Measurements from ENCODE around the gene POU3F4. TPM values are rescaled to one million over a fixed set of nuclear protein-coding genes. Genes with fewer than 3 reads are reported as not detected.

Gene POU3F4
- total RNA-seq, 3 donors from 2014 or later, result not detected

DNA sequence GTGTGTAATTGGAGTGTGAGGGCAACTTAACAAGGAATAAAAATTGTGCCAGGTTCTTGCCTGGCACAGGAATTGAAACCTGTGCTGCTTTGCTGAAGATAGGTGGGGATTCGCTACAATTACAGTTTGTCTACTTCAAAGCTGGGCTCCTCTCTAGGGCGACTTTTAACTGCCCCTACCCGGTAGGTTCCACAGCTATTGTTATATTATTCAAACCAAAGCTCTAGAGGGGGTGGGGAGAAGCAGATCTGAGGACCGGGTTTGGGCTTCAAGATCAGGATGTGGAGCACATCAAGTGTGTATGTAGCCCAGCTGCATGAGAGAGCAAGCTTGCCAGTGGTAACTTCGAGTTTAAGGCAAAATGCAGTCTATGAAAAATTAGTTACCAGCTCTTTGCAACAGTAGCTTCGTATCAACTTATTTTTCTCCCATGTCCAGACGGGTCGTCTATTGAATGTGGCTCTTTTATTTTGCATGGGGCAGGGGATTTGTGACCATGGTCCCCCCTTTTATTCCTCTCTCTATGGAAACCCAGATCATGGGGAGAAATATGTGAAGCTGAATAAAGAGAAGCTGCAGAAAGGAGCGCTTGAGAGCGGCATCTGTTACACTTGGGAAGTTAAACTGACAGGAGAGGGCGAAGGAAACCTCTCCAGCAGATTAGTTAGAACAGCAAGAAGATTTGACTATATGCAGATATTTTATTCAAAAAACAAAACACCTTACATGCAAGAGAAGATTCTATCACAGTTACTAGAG lies 3.2 kb upstream of the POU3F4 start:
- H3K9me3 ChIP-seq, result no peaks in the 10 kb centered on the region
- intact Hi-C loops (cut with DNase I; ENCODE audit: low total_unique reads), result no loop called here
- no peak for DNase-seq (ENCODE audit: low spot score in 2 of 2)
- H3K36me3 ChIP-seq, result no peaks in the 10 kb centered on the region
- TF ChIP-seq POLR2A (IDR thresholded peaks at IDR 0.05), result no peak
- TF ChIP-seq, protein P1, sequence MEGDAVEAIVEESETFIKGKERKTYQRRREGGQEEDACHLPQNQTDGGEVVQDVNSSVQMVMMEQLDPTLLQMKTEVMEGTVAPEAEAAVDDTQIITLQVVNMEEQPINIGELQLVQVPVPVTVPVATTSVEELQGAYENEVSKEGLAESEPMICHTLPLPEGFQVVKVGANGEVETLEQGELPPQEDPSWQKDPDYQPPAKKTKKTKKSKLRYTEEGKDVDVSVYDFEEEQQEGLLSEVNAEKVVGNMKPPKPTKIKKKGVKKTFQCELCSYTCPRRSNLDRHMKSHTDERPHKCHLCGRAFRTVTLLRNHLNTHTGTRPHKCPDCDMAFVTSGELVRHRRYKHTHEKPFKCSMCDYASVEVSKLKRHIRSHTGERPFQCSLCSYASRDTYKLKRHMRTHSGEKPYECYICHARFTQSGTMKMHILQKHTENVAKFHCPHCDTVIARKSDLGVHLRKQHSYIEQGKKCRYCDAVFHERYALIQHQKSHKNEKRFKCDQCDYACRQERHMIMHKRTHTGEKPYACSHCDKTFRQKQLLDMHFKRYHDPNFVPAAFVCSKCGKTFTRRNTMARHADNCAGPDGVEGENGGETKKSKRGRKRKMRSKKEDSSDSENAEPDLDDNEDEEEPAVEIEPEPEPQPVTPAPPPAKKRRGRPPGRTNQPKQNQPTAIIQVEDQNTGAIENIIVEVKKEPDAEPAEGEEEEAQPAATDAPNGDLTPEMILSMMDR (IDR thresholded peaks at IDR 0.05), result no peak
- no peak for TF ChIP-seq POLR2AphosphoS5 (IDR thresholded peaks at IDR 0.05)
- H3K4me1 ChIP-seq, result no peaks in the 10 kb centered on the region
- no peak overlapping the region for H3K4me3 ChIP-seq
- no peak overlapping the region for H3K27ac ChIP-seq
- H3K27me3 ChIP-seq, result peaks cover 4 to 92% of the 10 kb centered on the region in 2 donors

DNA sequence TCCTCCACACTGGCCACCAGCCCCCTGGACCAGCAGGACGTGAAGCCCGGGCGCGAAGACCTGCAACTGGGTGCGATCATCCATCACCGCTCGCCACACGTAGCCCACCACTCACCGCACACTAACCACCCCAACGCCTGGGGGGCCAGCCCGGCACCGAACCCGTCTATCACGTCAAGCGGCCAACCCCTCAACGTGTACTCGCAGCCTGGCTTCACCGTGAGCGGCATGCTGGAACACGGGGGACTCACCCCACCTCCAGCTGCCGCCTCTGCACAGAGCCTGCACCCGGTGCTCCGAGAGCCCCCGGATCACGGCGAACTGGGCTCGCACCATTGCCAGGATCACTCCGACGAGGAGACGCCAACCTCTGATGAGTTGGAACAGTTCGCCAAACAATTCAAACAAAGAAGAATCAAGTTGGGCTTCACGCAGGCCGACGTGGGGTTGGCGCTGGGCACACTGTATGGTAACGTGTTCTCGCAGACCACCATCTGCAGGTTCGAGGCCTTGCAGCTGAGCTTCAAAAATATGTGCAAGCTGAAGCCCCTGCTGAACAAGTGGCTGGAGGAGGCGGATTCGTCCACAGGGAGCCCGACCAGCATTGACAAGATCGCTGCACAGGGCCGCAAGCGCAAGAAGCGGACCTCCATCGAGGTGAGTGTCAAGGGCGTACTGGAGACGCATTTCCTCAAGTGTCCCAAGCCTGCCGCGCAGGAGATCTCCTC lies 600 bp downstream of the POU3F4 start:
- intact Hi-C loops (cut with DNase I; ENCODE audit: low total_unique reads), result no loop called here
- H3K27ac ChIP-seq, result no peak overlapping the region
- H3K4me1 ChIP-seq, result no peaks in the 10 kb centered on the region
- no peaks in the 10 kb centered on the region for H3K36me3 ChIP-seq
- TF ChIP-seq POLR2AphosphoS5 (IDR thresholded peaks at IDR 0.05) (no peak), POLR2A (IDR thresholded peaks at IDR 0.05) (no peak)
- TF ChIP-seq, protein P1 (IDR thresholded peaks at IDR 0.05), result no peak
- no peak for DNase-seq (ENCODE audit: low spot score in 2 of 2)
- H3K4me3 ChIP-seq, result peak overlapping the region in 2 of 3 donors; percentile 3 to 45
- H3K27me3 ChIP-seq, result peaks cover 8 to 93% of the 10 kb centered on the region in 2 donors
- no peaks in the 10 kb centered on the region for H3K9me3 ChIP-seq

DNA sequence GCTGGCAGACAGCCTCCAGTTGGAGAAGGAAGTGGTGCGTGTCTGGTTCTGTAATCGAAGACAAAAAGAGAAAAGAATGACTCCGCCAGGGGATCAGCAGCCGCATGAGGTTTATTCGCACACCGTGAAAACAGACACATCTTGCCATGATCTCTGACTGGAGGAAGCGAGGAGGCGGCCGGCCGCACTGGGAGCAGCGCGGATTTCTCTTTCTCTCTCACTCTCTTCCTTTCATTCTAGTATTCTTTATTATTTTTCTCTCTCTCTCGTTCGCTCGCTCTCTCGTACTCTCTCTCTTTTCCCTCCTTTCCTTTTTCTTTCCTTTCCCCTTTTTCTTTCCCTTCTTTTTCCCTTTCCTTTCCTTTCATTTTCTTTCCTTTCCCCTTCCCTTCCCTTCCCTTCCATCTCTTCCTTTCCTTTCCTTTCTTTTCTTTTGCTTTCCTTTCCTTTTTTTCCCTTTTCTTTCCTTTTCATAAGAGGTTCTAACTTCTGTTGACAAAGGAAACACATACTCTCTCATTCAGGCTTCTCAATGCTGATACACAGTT lies 1.2 kb downstream of the POU3F4 start:
- Histone ChIP-seq H3K4me3 (peak overlapping the region in 2 of 3 donors; percentile 3 to 28), H3K4me1 (no peaks in the 10 kb centered on the region), H3K27ac (no peak overlapping the region), H3K27me3 (peaks cover 8 to 90% of the 10 kb centered on the region in 2 donors), H3K36me3 (no peaks in the 10 kb centered on the region), H3K9me3 (no peaks in the 10 kb centered on the region)
- no peak for DNase-seq (ENCODE audit: low spot score in 2 of 2)
- TF ChIP-seq POLR2A (IDR thresholded peaks at IDR 0.05) (no peak), POLR2AphosphoS5 (IDR thresholded peaks at IDR 0.05) (no peak)
- TF ChIP-seq, protein P1 (IDR thresholded peaks at IDR 0.05), result no peak
- intact Hi-C loops (cut with DNase I; ENCODE audit: low total_unique reads), result no loop called here

DNA sequence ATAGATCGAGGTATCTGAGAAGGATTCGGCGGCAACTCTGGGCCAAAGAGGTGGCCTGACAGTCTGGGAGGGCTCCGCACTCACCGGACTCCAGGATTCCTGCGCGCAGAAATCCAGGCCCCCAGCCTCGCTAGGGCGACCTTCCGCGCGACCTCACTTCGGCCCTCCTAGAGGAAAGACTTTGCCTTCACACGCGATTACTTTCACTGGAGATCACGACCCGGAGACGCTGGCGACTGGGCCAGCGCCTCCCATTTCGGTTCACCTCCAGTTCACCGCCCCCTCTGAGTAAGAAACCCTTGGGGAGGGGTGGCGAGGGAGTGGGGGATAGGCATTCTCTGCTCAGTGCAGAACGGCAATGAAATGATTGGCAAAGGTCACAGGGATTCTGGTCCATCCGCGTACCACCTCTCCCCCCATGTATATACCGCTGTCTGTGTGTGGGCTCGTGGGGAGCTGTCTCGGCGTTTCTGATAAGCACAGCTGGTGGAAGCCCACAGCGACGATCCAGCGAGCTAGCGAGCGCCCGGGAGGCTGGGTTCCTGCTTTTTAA lies 2.5 kb downstream of the POU3F4 start:
- TF ChIP-seq POLR2AphosphoS5 (IDR thresholded peaks at IDR 0.05), result no peak
- no peak for TF ChIP-seq POLR2A (IDR thresholded peaks at IDR 0.05)
- TF ChIP-seq, protein P1 (IDR thresholded peaks at IDR 0.05), result no peak
- DNase-seq (ENCODE audit: low spot score in 2 of 2), result no peak
- Histone ChIP-seq H3K9me3 (no peaks in the 10 kb centered on the region), H3K4me3 (peak overlapping the region in 1 of 3 donors; percentile 43), H3K27me3 (peaks cover 8 to 85% of the 10 kb centered on the region in 2 donors), H3K36me3 (no peaks in the 10 kb centered on the region), H3K27ac (no peak overlapping the region), H3K4me1 (no peaks in the 10 kb centered on the region)
- intact Hi-C loops (cut with DNase I; ENCODE audit: low total_unique reads), result no loop called here

Data from breast epithelium (tissue), 4 donors.